ENCODE data around the gene DGKQ.
"Not testable (repeated sequence)": the region's sequence is repeated elsewhere in the genome, so short reads cannot be mapped to it uniquely, and the experiment has no call there.

The DGKQ gene

DNA sequence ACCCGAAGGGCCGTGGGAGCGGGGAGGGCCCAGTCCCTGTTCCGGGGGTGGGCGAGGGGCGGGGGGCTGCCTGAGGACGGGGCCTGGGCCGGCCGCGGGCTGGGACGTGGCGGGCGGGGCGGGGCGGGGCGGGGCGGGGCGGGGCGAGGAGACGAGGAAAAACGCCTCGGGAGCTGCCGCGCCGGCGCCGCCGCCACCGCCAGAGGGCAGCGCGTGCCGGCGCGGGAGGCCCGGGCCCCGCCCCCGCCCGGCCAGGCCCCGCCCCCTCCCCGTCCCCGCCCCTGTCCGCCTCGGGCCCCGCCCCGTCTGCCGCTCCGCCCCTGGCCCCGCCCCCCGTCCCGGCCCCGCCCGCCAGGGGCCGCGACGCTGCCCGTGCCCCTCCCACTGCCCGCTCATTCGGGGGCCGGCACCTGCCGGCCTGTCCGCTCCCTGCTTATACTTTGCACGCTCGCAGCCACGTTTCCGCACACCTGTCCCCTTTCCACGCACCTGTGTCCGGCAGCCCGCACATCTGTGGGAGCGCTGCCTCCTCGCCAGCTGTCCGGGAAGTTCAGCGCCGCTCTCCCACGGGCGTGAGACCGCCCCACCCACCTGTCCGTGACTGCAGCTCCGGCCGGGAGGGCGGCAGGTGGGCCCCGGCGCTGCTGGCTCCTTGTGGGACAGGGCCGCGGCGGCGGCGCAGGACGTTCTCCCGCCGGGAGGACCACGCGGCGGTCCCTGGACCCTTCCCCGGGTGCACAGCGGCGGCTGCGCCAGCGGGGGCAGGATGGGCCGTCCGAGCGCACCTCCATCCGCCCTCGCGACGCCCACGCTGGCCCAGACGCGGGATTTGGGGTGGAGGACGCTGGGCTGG is 36.4 kb upstream of the DGKQ start:
- DNase-seq: no peak

DNA sequence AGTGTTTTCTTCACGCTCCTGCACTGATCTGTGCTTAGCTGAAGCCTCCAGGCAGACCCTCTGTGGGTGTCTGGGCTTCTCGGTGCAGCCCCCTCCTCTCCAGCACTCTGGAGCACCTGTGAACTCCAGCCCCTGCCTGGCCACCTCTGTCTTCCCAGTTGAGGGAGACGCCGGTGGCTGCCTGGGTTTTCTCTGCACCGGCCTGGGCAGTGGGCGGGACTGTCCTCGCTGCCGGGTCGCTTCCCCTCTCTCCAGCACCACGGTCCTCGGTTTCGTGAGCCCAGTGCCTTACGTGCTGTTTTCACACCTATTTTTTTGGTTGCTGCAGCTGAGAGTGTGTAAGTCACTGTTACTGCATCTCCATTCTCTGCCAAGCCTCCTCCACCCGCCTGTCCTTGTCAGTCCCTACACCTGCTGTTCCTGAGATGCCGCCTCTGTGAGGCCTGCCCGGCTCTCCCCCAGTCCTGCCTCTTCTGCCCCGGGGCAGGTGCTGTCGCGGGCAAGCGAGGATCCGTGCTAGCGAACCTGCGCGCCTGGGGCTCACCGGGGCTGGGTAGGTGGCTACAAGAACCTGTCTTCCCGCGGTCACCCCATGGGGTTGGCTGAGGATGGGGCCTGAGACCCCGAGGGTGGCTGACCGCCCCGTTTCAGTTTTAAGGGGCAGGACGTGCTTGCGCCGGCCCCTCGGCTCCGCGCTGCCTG is 35.6 kb upstream of the DGKQ start:
- DNase-seq: no peak

DNA sequence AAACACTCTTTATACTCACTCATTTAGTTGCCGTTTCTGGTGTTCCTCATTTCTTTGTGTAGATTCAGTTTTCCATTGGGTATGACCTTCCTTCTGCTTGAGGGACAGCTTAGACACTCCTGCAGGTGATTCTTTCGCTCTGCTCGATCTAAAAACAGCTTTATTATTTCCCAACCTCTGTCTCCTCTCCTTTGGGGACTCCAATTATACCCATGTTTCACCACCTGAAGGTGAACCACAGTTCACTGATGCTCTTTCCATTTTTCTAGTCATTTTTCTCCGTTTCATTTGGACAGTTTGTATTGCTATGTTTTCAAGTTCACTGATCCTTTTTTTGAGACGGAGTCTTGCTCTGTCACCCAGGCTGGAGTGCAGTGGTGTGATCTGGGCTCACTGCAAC is 33.5 kb upstream of the DGKQ start:
- no peak for DNase-seq

DNA sequence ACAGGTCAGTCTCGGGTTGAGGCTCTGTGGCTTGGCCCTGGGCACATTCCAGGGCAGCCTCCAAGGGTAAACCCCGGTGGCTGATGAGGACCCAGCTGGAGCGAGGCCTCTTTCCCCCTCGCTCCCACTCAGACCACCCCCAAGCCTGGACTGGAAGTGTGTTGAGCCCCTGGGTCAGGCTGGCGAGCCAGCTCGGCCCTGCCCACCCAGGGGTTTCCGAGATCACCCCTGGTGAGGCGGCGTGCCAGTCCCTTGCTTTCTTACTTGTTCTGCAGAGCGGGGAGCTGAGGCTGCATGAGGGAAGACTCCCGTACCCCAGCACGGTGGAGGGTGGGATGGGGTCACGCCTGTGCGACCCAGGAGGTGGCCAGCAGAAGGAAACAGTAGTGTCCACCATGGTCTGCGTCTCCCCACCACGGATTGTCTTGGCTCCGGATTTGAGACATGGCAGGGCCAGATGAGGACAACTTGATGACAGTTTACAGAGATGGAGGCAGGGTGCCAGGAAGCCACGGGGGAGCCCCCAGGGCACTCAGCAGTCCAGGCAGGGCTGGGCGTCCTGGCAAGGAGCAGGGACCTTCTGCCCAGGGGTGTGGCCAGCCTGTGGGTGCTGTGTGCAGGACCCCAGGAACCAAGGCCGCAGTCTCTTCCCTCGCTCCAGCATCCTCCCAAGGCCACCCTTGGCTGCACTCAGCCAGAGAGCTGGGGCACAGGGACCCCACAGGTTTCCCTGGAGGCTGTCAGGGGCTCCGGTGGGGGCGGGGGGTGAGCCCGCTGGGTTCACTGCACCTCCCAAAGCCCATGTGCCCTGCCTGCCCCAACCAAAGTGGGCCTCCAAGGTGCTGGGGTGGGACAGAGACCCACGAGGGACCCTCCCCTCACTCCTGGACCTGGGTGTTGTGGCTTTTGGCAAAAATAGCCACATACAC is 31.5 kb upstream of the DGKQ start:
- DNase-seq: no peak

DNA sequence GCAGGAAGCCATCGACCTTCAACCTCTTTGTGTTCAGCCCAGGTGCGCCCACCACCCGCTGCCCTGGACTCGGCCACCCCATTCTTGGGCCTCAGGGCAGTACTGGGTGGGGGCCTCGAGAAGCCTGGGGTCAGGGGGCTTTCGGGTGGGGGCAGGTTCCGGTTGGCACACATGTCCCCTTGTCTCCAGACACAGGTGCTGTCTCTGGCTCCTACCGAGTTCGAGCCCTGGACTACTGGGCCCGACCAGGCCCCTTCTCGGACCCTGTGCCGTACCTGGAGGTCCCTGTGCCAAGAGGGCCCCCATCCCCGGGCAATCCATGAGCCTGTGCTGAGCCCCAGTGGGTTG is 30.7 kb upstream of the DGKQ start:
- no peak for DNase-seq

DNA sequence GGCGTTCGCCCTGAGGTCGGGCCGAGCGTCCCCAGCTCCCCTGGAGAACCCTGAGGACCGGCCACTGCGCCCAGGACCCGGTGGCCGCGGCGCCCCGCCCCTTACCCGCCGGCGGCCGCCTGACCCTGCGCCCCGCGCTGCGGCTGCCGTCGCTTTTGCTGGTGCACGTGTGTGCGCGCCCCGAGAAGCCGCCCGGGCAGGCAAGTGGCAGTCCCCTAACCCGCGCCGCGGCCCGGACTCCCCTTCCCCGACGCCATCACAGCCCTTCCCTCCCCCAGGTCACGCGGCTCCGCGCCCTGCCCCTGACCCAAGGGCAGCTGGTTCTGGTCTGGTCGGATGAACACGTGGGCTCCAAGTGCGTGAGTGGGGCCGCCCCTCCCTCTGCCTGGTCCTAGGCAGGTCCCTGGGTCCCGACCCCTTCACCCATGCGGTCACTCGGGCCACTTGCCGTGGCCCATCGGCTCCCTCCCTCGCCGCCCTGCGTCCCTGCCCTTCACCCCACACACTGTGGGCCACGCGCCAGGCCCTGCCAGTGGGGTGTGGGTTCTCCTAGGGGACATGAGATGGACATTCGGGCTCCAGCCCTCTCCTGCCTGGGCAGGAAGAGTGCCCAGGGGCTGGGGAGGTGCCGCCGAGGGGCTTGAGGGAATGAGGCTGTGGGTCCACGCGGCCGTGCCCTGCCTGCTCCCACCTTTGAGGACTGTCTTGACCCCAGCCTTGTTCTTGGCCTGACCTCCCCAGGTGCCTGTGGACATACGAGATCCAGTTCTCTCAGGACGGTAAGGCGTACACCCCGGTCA is 30.1 kb upstream of the DGKQ start:
- no peak for DNase-seq

DNA sequence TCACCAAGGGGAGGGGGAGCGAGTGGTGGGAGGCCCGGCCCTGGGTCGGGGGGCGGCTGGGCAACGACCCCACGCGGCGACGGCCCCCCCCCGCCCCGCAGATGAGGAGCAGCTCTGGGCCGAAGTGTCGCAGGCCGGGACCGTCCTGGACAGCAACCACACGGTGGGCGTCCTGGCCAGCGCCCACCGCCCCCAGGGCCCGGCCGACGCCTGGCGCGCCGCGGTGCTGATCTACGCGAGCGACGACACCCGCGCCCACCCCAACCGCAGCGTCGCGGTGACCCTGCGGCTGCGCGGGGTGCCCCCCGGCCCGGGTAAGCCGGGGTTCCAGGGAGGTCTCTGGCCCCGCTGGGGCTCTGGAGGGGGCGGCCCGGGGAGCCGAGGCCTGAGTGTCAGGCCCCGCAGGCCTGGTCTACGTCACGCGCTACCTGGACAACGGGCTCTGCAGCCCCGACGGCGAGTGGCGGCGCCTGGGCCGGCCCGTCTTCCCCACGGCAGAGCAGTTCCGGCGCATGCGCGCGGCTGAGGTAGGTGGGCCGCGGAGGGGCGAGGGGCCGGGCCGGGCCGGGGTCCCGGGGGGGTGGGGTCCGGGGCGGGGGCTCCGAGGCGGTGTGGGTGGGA is 29.4 kb upstream of the DGKQ start:
- no peak for DNase-seq

DNA sequence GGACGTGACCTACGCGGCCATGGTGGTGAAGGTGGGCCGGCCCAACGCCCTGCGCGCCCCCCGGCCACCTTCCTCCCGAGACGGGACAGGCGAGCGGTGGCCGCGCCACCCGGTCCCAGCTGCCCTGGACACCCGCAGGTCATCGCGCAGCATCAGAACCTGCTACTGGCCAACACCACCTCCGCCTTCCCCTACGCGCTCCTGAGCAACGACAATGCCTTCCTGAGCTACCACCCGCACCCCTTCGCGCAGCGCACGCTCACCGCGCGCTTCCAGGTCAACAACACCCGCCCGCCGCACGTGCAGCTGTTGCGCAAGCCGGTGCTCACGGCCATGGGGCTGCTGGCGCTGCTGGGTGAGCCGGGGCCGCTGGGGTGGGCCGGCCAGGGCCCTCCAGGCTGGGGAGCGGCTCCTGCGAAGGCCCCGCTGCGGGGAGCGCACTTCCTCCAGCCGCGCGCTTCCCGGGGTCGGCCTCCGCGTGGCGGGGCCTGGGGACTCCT is 28.8 kb upstream of the DGKQ start:
- no peak for DNase-seq

DNA sequence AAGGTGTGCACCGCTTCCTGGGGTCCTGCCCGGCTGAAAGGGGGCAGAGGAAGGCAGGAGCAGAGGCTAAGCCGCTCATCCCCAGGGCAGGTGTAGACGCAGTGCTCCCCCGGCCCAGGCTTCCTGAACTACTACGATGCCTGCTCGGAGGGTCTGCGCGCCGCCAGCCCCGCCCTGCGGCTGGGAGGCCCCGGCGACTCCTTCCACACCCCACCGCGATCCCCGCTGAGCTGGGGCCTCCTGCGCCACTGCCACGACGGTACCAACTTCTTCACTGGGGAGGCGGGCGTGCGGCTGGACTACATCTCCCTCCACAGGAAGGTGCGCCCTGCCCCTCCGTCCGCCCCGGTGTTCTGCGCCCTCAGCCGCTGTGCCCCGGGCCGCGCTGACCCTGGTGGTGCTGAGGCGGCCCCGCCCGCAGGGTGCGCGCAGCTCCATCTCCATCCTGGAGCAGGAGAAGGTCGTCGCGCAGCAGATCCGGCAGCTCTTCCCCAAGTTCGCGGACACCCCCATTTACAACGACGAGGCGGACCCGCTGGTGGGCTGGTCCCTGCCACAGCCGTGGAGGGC is 28.3 kb upstream of the DGKQ start:
- DNase-seq: no peak

DNA sequence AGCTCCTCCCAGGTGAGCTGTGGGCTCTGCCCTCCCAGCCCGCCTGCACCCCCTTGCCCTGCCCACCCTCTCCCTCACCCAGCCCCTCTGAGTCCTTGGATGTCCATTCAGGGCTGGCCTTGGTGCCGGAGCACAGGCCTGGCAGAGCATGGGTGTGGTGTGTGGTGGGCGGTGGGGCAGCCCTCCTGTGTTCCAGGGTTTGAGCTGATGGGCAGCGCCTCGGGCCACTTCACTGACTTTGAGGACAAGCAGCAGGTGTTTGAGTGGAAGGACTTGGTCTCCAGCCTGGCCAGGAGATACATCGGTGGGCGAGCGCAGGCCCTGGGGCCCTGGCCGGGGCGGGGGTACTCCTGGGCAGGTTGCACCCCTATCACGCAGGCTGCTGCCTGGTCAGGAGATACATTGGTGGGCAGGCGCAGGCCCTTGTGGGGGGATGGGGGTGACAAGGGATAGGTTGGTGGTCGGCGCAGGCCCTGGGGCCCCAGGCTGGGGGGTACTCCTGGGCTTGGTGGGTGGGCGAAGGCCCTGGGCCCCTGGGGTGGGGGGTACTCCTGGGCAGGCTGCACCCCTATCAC is 27.4 kb upstream of the DGKQ start:
- no peak for DNase-seq

DNA sequence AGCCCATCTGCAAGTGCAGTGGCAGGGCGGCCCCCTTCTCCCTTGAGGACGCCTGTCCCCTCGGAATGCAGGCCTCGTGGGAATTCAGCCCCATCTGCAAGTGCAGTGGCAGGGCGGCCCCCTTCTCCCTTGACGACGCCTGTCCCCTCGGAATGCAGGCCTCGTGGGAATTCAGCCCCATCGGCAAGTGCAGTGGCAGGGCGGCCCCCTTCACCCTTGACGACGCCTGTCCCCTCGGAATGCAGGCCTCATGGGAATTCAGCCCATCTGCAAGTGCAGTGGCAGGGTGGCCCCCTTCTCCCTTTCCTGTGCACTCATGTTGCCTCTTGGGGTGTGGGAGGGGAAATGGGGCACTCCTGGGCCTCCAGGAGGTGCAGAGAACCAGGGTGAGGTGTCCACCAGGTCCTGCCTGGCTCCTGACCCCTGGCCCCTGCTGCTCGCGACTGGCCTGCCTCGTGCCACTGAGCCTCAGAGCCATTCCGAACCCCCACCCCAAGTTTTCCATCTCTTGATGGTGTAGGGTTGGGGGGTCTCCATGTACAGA is 26.6 kb upstream of the DGKQ start:
- DNase-seq: no peak

DNA sequence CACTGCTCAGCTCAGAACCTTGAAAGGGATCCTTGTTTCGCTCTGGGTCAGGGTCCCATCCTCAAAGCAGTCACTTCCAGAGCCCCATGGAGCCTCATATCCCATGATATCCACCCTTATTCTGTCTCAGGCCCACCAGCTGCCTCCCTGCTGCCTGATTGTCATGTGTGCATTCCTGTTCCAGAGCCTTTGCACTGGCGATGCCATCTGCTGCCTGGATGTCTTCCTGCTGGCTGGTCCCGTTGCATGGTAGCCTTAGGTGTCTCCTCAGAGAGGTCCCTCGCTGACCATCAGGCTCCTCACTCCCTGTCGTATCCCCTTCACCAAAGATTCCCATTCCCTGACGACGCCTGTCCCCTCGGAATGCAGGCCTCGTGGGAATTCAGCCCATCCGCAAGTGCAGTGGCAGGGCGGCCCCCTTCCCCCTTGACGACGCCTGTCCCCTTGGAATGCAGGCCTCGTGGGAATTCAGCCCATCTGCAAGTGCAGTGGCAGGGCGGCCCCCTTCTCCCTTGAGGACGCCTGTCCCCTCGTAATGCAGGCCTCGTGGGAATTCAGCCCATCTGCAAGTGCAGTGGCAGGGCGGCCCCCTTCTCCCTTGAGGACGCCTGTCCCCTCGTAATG is 26.0 kb upstream of the DGKQ start:
- DNase-seq: not testable (repeated sequence)

DNA sequence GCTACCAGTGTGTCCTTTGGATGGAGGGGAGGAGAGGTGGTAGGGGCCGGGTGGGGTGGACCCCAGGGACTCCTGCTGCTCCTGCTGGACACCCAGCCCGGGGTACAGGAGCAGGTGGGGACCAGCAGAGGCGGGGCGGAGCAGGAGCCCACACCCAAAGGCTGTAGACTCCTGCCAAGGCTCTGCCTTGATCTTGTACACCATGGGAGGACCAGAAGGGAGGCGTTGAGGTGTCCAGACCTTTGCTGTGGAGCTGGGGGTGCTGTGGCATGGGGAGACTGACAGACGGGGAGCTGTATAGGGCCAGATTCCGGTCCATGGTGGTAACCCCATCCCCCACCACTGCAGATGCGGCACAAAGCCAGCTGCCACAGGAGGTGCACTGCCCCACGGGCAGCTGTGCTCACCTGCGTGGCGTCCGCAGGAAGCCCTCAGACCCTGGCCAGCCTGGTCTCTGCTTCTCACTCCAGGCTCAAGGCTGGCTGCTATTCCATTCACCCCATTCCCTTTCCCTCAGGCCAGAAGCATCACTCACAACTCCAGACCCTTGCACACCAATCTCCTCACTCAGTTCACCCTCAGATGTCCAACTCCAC is 24.8 kb upstream of the DGKQ start:
- no peak for DNase-seq

DNA sequence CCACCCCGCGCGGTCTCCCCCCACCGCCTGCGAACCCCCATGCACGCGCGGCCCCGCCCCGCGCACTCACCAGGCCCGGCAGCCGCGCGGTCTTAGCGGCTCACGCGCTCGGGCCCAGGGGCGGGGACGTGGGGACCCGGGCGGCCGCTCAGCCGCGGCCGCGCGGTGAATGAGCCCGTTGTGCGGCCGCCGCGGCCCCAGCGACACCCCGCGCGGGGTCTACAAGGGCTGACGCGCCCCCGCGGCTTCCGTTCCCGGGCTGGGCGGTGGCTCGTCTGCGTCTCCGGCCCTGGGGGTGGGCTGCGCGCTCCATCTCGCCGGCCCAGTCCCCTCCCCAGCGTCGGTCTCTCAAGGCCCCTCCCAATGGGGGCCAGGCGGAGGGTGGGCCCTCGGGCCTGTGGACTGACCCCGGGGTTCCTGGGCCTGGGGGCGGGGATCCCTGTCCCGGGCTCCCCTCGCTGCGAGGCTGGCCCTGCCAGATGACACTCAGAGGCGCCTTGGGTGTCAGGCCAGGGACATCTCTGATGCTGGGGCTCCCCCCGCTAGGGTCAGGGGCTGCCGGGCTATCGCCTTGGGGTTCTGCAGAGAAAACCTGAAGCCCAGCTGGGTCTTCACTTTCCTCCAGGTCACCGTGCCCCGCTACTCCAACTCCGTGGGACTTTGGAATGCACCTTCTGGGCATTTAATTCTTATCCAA is 24.2 kb upstream of the DGKQ start:
- DNase-seq: no peak

DNA sequence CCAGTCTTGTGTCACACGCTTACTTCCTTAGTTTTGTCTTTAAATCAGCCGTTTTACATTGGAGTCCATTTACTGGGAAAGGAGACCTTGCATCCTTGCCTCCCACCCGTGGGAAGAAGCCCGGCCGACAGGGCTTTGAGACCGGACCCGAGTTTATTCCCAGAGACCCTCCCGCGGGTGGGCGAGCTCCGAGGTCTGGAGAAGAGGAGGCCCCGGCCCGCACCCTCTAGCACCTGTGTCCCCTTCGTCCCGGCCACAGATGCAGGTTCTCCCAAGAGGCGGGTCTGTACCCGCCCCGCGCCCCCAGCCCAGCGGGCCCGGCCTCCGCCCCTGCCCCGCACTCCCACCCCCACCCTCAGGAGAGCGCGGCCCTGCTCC is 23.6 kb upstream of the DGKQ start:
- no peak for DNase-seq

DNA sequence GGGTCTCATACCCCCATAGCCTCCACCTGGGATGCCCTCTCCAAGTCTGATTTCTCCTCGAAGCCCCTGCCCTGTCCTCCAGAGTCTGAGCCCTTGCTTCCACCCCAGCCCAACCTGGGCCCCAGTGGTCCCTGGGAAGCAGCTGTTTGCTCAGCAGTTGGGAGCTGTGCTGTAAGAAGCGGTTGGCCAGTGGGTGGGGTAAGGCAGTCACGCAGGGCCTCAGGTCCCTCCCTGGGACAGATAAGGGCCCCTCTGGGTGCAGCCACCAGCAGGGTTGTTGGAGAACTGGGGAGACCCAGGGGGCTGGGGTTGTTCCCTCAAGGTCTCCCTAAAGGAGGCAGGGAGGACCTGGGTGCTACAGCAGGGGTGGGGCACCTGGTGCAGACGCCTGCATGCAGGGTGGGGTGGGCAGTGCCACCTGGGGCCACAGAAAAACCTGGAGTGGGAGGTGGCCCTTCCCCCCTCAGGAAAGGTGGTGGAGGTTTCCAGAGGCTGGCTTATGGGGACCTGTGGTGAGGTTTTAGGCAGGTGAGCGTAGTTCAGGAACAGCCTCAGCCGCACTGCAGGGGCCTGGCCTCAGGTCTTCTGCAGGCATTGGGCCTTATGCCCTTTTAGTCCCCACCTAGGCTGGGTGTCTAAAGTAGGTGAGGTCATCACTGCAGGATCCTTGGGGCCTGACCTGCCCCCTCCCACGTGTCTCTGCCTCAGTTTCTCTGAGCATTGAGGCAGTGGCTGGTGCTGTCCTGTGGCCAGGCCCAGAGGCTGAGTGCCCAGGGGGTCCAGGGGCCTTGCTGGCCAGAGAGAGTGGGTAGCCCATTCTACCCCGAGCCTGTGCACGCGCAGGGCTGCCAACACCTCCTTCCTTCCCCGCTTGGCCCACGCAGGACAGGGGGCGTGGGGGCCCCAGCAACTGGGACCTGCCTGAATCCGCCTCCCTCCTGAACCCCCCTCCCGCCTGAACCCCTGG is 22.9 kb upstream of the DGKQ start:
- DNase-seq: no peak

DNA sequence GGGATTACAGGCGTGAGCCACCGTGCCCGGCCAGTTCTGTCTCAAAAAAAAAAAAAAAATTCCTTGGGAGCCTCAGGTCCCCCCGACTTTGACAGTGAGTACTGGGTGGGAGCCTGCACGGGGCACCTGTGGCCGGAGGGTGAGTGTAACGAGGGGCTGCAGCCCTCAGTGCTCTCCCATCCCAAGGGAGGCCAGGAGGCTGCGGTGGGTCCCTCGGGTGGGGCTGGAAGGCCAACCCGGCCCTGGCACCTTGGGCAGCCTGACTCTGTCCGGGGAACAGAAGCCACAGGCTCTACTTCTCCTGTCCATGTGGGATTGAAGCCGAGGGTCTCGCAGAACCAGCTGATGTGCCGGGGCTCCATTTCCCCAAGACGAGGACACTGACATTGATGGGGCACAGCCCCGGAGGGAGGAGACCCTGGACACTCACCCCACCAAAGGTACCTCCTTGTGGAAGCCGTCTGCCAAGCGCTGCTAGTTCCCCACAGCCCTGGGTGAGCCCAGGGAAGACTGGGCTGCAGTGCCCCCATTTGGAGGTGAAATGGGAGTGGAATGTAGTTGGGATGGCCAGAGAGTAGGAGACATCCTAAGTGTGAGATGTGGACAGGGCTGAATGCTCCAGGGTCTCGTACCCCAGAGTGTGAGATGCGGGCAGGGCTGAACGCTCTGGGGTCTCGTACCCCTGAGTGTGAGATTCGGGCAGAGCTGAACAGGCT is 22.1 kb upstream of the DGKQ start:
- no peak for DNase-seq

Measured in NCI-H187 (cell line).